Cardiac fibroblast (primary cell): Measurements from ENCODE around the gene AKAP6.

Experiments
- DNase-seq, 2 donors: peaks; one replicate each; pipeline versions ENCODE4 v3.0.0 to v3.0.0-alpha.2; 2010; ENCODE audit warnings: low read depth in 2 of 2
- H3K4me3 ChIP-seq, 2 donors: replicated peaks in 1 of 2; 1 replicate in 1 of 2; 2 replicates in 1 of 2; pipeline ENCODE4 v1.5.1; 2011; ENCODE audit warnings: low read depth in 2 of 2, low read length in 2 of 2, mild to moderate bottlenecking in 2 of 2, moderate library complexity in 1 of 2
- CTCF ChIP-seq: IDR thresholded peaks from one replicate; pipeline ENCODE4 v1.5.1; 2011; ENCODE audit warnings: low read depth, mild to moderate bottlenecking, low read length, inconsistent platforms

The AKAP6 gene

GRCh38 chr14:32412532-32412931, 83.4 kb downstream of the AKAP6 start:
- TF ChIP-seq CTCF: no peak
- no peak overlapping the region for H3K4me3 ChIP-seq
- no peak for DNase-seq

GRCh38 chr14:32413967-32414640, 85.0 kb downstream of the AKAP6 start:
- no peak for TF ChIP-seq CTCF
- no peak for DNase-seq
- H3K4me3 ChIP-seq: no peak overlapping the region

- no peak overlapping the region for H3K4me3 ChIP-seq
- peak; percentile 35 to 63 for DNase-seq
- TF ChIP-seq CTCF: no peak
Observed at GRCh38 chr14:32414808-32415255, 85.7 kb downstream of the AKAP6 start.

- peak; percentile 75 to 79 for DNase-seq
- no peak overlapping the region for H3K4me3 ChIP-seq
- TF ChIP-seq CTCF: no peak
Observed at GRCh38 chr14:32417956-32418552, 89.0 kb downstream of the AKAP6 start.

- H3K4me3 ChIP-seq: no peak overlapping the region
- DNase-seq: no peak
- no peak for TF ChIP-seq CTCF
Observed at GRCh38 chr14:32419429-32419828, 90.3 kb downstream of the AKAP6 start.

GRCh38 chr14:32421781-32422180, 92.7 kb downstream of the AKAP6 start:
- no peak for TF ChIP-seq CTCF
- no peak overlapping the region for H3K4me3 ChIP-seq
- no peak for DNase-seq
